Stimulated activated CD4-positive, alpha-beta T cell treated with anti-CD3 and anti-CD28 coated beads, Interleukin-15, amount 100 ng/mL, for 48 hours (primary cell): ENCODE measurements around the gene PCDHGA6.
"Not testable (repeated sequence)": the region's sequence is repeated elsewhere in the genome, so short reads cannot be mapped to it uniquely, and the experiment has no call there.

Experiments
- DNase-seq, 2 donors: peaks; one replicate each; pipeline ENCODE4 v3.0.0-alpha.2; 2020; ENCODE audit warnings: low read depth in 2 of 2

PCDHGA6 gene

GRCh38 chr5:141373673-141374317, at the start of gene PCDHGA6:
Gene PCDHGA6, plus strand, starts transcription at chr5:141373891. Its CDS starts 193 bp downstream, at chr5:141374084.
- no peak for DNase-seq

GRCh38 chr5:141326088-141326854, 47.4 kb upstream of the PCDHGA6 start:
- DNase-seq, result peak; percentile 40 to 54

GRCh38 chr5:141328231-141328630, 45.5 kb upstream of the PCDHGA6 start:
- no peak for DNase-seq

- no peak for DNase-seq
Observed at GRCh38 chr5:141330299-141331080, 43.2 kb upstream of the PCDHGA6 start, which contains the start of gene PCDHGA1. Gene PCDHGA1, plus strand, starts transcription at chr5:141330514.

- DNase-seq, result not testable (repeated sequence)
Observed at GRCh38 chr5:141332571-141332970, 41.1 kb upstream of the PCDHGA6 start.

GRCh38 chr5:141338538-141339306, 35.0 kb upstream of the PCDHGA6 start, which contains the start of gene PCDHGA2:
Gene PCDHGA2, plus strand, starts transcription at chr5:141338760.
- DNase-seq, result no peak

GRCh38 chr5:141340781-141341354, 32.8 kb upstream of the PCDHGA6 start:
- not testable (repeated sequence) for DNase-seq

- no peak for DNase-seq
Observed at GRCh38 chr5:141342773-141343172, 30.9 kb upstream of the PCDHGA6 start.

- no peak for DNase-seq
Observed at GRCh38 chr5:141343242-141343952, 30.3 kb upstream of the PCDHGA6 start, which contains the start of gene PCDHGA3. Gene PCDHGA3, plus strand, starts transcription at chr5:141343829. Its CDS starts 205 bp downstream, at chr5:141344034.

GRCh38 chr5:141343953-141344463, 29.7 kb upstream of the PCDHGA6 start:
- DNase-seq, result no peak

GRCh38 chr5:141345327-141345726, 28.4 kb upstream of the PCDHGA6 start:
- DNase-seq, result no peak

GRCh38 chr5:141346017-141346416, 27.7 kb upstream of the PCDHGA6 start:
- DNase-seq, result not testable (repeated sequence)

- DNase-seq, result peak in 1 of 2 donors; percentile 11
Observed at GRCh38 chr5:141349917-141350619, 23.6 kb upstream of the PCDHGA6 start, which contains the start of gene PCDHGB1. Gene PCDHGB1, plus strand, starts transcription at chr5:141350099. Its CDS starts 162 bp downstream, at chr5:141350261.

- no peak for DNase-seq
Observed at GRCh38 chr5:141351591-141351990, 22.1 kb upstream of the PCDHGA6 start.

GRCh38 chr5:141354900-141355469, 18.7 kb upstream of the PCDHGA6 start, which contains the start of gene PCDHGA4:
Gene PCDHGA4, plus strand, starts transcription at chr5:141355021. Its CDS starts 87 bp downstream, at chr5:141355108.
- no peak for DNase-seq

GRCh38 chr5:141355641-141356040, 18.1 kb upstream of the PCDHGA6 start:
- DNase-seq, result no peak

- no peak for DNase-seq
Observed at GRCh38 chr5:141356133-141356532, 17.6 kb upstream of the PCDHGA6 start.

- no peak for DNase-seq
Observed at GRCh38 chr5:141356950-141357349, 16.7 kb upstream of the PCDHGA6 start.
